Stimulated activated CD8-positive, alpha-beta memory T cell treated with anti-CD3 and anti-CD28 coated beads, Interleukin-12 subunit alpha, Interleukin-12 subunit beta, amount 100 ng/mL, for 4 hours (primary cell): ENCODE results near the gene RFFL.
A peak's percentile ranks its signal among the peaks of the same experiment; 100 is the strongest.
"Not testable (repeated sequence)": the region's sequence is repeated elsewhere in the genome, so short reads cannot be mapped to it uniquely, and the experiment has no call there.

Source experiments
- DNase-seq: peaks from one replicate; pipeline ENCODE4 v3.0.0-alpha.2; 2020; ENCODE audit warnings: low read depth

The RFFL gene, protein sequence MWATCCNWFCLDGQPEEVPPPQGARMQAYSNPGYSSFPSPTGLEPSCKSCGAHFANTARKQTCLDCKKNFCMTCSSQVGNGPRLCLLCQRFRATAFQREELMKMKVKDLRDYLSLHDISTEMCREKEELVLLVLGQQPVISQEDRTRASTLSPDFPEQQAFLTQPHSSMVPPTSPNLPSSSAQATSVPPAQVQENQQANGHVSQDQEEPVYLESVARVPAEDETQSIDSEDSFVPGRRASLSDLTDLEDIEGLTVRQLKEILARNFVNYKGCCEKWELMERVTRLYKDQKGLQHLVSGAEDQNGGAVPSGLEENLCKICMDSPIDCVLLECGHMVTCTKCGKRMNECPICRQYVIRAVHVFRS

DNA sequence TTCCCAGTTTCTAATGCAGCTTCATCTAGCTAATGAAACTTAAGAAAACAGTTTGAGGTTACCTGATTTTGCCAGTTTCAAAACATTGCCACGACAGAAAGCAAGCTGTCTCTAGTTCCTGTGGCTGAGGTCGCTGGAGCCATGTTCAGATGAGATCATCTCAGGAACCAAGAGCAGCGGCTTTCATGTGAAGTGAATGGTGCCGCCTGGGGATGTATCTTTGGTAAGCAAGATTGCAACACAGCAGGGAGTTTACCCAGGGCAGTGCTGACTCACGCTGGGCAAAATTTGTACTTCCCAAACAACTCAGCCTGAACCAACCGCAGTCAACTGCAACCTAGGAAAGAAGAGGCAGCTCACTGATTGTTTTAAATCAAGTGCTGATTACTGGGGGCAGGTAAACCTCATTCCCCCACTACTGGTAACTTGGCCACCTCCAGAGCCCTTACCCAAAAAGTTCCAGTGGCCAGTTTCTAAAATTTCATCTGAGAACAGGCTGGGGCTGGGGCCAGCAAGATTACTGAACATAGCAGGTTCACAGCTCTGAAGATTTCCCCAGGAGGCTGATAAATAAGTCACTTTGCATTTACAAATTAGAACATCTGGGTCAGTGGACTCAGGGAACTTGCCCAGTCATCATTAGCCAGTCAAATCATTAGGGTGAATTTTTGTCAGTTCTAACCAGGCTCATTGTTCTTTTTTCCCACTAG lies at the start of gene RFFL:
Gene RFFL, minus strand, starts transcription at position 194 of the 710 bp plus-strand sequence. CDS start 37,154 bp downstream, outside the sequence.
- DNase-seq, result peak; percentile 66

DNA sequence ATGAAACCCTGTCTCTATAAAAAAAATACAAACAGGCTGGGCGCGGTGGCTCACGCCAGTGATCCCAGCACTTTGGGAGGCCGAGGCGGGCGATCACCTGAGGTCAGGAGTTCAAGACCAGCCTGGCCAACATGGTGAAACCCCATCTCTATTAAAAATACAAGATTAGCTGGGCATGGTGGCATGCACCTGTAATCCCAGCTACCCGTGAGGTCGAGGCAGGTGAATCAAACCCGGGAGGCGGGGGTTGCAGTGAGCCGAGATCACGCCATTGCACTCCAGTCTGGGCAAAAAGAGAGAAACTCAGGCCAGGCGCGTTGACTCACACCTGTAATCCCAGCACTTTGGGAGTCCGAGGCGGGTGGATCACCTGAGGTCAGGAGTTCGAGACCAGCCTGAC lies 47.3 kb upstream of the RFFL start:
- not testable (repeated sequence) for DNase-seq

DNA sequence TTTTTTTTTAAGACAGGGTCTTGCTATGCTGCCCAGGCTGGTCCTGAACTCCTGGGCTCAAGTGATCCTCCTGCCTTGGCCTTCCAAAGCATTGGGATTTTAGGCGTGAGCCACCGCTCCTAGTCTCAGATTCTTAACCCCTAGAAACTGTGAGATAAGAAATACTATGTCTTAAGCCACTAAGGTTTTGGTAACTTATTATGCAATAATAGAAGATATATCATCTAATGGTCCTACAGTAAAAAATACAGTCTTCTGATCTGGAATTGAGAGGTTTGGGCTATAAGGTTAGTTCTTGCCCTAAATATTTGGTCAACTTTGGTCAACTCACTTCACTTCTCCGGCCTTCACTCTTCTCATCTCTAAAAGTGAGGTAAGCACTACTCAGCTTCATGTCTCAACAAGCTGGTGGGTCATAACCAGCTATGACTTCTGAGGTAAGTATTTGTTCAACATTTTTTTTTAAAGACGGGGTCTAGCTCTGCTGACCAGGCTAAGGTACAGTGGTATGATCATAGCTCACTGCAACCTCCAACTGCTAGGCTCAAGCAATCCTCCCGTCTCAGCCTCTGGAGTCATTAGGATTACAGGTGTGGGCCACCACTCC lies 41.4 kb upstream of the RFFL start:
- DNase-seq, result no peak

- no peak for DNase-seq
These were observed 39.8 kb upstream of the RFFL start for GRCh38 chr17:35103271-35103670.

- DNase-seq, result no peak
These were observed 38.2 kb upstream of the RFFL start for GRCh38 chr17:35101725-35102124.

GRCh38 chr17:35101036-35101435 lies 37.5 kb upstream of the RFFL start:
- no peak for DNase-seq

- no peak for DNase-seq
These were observed 36.4 kb upstream of the RFFL start for GRCh38 chr17:35099908-35100307.

DNA sequence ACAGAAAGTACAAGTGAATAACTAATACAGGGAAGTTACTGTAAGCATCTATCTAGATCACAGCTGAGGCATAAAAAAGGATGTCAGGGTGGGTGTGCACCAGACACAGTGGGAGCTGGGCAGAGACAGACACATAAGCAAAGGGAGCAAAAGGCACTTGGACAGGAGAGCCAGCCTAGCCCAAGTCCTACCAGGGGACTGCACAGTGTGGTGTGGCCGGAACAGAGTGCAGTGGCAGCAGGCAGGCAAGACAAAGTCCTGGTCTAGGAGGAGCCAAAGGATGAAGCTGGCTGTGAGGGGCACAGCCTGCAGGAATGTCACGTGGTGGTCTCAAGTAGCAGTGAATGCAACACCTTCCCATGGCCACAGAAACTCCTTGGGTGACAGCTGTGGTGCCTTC lies 34.3 kb upstream of the RFFL start:
- DNase-seq, result no peak

- DNase-seq, result no peak
These were observed 32.2 kb upstream of the RFFL start for GRCh38 chr17:35095741-35096140.

GRCh38 chr17:35094902-35095301 lies 31.4 kb upstream of the RFFL start:
- no peak for DNase-seq

DNA sequence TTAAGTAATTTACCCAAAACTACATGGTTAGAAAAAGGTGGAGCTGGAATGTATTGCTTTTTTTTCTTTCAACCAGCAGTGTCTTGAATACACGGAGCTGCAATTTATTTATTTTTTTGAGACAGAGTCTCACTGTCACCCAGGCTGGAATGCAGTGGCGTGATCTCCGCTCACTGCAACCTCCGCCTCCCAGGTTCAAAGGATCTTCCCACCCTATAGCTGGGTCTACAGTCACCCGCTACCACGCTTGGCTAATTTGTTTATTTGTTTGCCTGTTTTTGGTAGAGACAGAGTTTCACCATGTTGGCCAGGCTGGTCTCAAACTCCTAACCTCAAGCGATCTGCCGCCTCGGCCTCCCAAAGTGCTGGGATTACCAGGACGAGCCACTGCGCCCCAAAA lies 27.2 kb upstream of the RFFL start:
- DNase-seq, result not testable (repeated sequence)

GRCh38 chr17:35089586-35090296 lies 26.2 kb upstream of the RFFL start:
- no peak for DNase-seq

DNA sequence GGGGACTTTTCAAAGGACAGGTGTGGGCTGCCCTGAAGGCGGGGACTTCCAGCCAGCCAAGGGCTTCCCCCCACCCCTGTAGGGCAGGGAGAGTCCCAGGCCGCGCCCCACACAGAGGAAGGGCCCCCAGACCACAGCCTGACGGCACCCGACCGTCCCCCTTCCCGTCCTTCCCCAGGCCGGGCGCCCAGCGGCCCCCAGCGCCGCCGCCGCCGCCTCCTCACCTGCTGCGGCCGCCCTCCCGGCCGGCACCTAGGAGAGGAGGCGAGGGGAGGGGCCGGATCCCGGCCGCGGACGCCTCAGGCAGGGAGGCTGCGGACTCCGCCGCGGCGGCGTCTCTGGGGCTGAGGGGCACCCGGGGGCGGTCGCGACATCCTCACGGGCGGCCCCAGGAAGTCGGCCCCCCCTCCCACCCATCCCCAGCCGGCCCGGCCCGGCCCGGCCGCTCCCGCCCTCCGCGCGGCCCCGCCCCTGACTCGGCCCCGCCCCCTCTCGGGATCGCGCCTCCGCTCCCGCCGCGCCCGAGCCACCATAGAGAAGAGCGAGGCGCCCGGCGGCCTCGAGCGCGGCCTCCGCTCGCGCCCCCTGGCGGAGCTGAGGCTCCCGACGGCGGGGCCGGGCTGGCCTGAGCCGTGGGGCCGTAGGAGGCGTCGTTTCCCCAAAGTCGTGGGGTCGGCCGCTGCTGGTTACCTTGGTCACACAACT lies 25.5 kb upstream of the RFFL start:
- peak; percentile 86 for DNase-seq

GRCh38 chr17:35088356-35088880 lies 24.9 kb upstream of the RFFL start:
- peak; percentile 13 for DNase-seq

DNA sequence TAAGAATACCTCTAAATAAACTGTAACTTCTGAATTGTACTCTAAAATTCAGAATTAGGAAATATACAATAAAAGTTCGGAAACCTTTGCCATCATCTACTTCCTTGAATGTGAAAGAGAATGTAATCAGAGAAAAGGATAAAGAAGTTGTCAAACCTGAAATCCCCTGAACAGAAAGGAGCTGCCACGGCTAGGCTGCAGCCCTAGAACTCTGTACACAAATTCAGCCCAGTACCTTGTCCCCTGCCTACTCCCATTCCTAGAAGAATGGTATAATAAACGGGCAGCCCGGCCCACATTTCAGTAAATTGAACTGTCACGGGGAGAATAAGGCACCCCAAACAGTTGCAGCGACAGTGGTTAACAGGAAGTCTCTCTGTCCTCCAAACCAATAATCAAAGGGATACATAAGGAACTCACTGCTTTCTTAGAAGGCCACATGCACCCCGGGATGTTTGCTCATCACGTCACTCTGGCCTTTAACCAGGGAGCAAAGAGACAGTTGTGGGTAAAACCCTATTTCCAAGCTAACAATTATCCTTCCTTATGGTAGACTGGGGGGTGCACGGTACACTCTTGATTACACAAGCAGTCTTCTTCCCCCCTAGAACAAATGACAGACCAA lies 24.3 kb upstream of the RFFL start:
- DNase-seq, result no peak

- DNase-seq, result no peak
These were observed 23.5 kb upstream of the RFFL start for GRCh38 chr17:35086931-35087573.

DNA sequence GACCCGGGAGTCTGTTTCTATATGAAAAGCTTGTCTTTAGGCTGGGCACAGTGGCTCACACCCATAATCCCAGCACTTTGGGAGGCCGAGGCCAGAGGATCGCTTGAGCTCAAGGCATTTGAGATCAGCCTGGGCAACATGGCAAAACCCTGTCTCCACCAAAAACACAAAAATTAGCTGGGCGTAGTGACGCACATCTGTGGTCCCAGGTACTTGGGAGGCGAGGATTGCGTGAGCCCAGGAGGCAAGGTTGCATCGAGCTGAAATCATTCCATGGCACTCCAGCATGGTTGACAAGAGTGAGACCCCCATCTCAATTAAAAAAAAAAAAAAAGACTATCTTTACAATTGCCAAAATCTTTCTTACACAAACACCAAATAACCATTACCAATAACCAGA lies 22.7 kb upstream of the RFFL start:
- no peak for DNase-seq

DNA sequence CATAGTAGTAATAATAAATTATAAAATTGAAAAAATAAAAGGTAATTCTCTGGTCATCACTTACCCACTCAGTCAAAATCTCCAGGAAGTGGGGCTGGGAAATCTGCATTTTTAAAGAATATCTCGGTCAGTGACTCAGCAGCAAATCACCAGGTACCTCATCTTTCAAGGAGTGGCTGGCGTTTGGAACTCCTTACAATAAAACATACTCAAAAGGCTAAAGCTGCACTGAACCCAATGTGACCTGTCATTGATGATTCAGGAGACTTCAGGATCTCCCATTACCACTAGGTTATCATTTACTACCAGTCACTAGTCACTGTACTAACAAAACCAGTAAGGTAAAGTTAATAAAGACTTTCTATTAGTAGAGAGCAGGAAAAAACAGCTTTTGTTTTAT lies 21.5 kb upstream of the RFFL start:
- no peak for DNase-seq

DNA sequence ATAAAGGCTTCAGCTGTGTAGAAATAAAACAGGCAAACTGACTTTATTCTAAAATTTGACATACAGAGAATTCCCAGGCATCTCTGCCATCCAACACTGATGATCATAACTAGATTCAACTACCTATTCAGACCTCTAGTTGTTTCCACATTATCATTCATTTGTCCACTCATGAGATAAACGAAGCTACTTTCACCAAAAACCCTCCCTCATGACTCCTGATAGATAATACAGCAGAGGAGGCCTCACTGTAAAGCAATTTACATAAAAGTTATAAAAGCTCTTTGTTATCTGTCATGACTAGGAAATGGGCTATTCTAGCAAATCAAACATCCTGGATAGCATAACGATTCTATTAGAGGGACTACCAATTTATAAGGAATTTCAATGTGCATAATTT lies 19.6 kb upstream of the RFFL start:
- DNase-seq, result no peak

DNA sequence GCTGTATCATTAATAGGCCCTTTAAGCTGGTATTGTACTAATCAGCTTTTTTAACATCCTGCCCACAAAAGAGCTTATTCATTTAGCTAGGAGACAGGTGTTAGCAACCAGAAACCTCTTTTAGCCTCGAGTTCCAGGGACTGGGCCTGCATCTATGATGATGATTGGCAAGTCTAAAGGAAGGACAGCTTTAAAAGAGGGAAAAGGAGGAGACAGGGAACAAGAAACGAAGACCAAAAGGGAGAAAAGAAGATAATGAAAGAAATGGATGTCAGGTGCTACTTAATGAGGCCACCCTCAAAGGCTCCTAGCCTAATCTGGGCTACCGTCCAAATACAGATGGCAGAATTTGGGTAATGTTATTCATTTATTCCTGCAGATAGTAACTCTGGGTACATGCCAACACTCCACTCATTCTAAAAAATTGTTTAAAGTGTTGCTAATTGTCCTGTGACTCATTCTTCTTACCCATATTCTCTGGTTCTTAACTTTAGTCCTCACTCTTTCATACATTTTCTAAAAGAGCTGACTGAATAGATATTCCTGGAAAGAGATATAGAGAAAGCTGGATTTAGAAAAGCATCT lies 18.7 kb upstream of the RFFL start:
- DNase-seq, result no peak
